Thymus (tissue), 2 donors: ENCODE data around the gene TGFB1I1. TPM values are rescaled to one million over a fixed set of nuclear protein-coding genes. Genes with fewer than 3 reads are reported as not detected.

Experiments
- polyA plus RNA-seq: library from polyadenylated mRNA; stranded (reverse); fragments of 200-250 nt; gene quantifications from one replicate; pipeline ENCODE4 v1.2.3, GENCODE V29; 2013
- total RNA-seq: library from RNA; stranded (reverse); fragments of 120-200 nt; gene quantifications from one replicate; pipeline ENCODE4 v1.2.4, GENCODE V29; 2013
- donor health status: healthy.

The TGFB1I1 gene
- total and polyA plus RNA-seq, 2 donors = 1.5 to 9.2 TPM

Other genes with a start within 250 kb of the TGFB1I1 start
- 6.8 TPM for gene ITGAM, start 212.2 kb upstream of the TGFB1I1 start, total RNA-seq
- 7.0 TPM for gene ITGAM, start 212.2 kb upstream of the TGFB1I1 start, polyA plus RNA-seq
- gene ITGAX, start 117.0 kb upstream of the TGFB1I1 start, total RNA-seq = 3.5 TPM
- 15.5 TPM for gene ITGAX, start 117.0 kb upstream of the TGFB1I1 start, polyA plus RNA-seq
- gene ITGAD, start 78.8 kb upstream of the TGFB1I1 start, total RNA-seq = 0.28 TPM
- gene ITGAD, start 78.8 kb upstream of the TGFB1I1 start, polyA plus RNA-seq = 0.78 TPM
- 0.33 TPM for gene COX6A2, start 43.8 kb upstream of the TGFB1I1 start, total RNA-seq
- 2.9 TPM for gene COX6A2, start 43.8 kb upstream of the TGFB1I1 start, polyA plus RNA-seq
- gene ZNF843, start 29.4 kb upstream of the TGFB1I1 start, total RNA-seq = 0.14 TPM
- 0.39 TPM for gene ZNF843, start 29.4 kb upstream of the TGFB1I1 start, polyA plus RNA-seq
- 8.2 TPM for gene ARMC5, start 12.7 kb upstream of the TGFB1I1 start, total RNA-seq
- 19.7 TPM for gene ARMC5, start 12.7 kb upstream of the TGFB1I1 start, polyA plus RNA-seq
- 0.14 TPM for gene SLC5A2, start 11.0 kb downstream of the TGFB1I1 start, total RNA-seq
- gene SLC5A2, start 11.0 kb downstream of the TGFB1I1 start, polyA plus RNA-seq = 2.8 TPM
- gene RUSF1, start 36.2 kb downstream of the TGFB1I1 start, total RNA-seq = 20.8 TPM
- gene RUSF1, start 36.2 kb downstream of the TGFB1I1 start, polyA plus RNA-seq = 72.9 TPM
- 43.8 TPM for gene AHSP, start 55.7 kb downstream of the TGFB1I1 start, total RNA-seq
- 2.0 TPM for gene AHSP, start 55.7 kb downstream of the TGFB1I1 start, polyA plus RNA-seq